HG02798 (cell line): Measurements from ENCODE around the gene SYNDIG1L.
"Not testable (repeated sequence)": the region's sequence is repeated elsewhere in the genome, so short reads cannot be mapped to it uniquely, and the experiment has no call there.

ENCODE experiments used
- ATAC-seq: cut with Tn5 transposase; IDR thresholded peaks from one replicate; pipeline ENCODE4 v1.9.1; 2021; ENCODE audit warnings: mild to moderate bottlenecking; ENCODE audit not compliant: unreplicated experiment, poor library complexity

The SYNDIG1L gene

DNA sequence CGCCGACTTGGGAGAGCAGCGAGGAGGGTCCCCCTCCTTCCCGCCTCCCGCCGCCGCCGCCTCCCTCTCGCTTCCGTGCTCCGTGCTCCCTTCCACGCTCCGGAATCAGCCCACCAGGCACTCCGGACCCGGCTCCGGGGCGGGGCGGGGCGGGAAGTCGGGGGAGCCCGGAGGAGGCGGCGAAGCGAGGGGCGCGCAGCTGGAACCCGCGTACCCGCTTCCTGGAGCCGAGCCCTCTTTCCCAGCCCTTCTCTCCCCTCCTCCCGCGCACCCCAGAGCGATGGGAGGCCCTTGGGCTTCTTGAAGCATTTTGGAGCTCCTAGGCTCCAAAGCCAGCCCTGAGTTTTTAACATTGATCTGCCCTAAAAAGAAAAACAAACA is at the start of gene SYNDIG1L:
TSS of gene SYNDIG1L (minus strand) at position 9 of the 381 bp plus-strand sequence. CDS start 16,466 bp downstream, outside the sequence.
- ATAC-seq = no peak

DNA sequence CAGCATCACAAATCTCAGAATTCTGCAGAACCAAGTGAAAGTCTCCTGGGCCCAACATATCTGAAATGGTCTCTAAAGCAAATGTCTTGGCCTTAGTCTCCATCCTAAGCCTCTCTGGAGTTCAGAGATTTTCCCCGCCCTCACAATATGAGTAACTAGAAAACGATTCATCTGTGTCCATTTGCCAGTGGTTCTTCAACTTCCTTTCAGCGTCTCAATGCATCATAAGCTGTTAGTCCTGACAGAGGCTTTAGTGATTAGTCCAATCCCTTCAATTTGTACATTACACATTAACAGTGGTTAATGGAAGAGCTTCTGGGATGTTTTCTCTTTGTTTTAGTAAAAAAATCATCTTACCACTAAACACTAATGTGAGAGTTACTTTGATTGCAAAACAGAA is 49.7 kb upstream of the SYNDIG1L start:
- ATAC-seq = no peak

DNA sequence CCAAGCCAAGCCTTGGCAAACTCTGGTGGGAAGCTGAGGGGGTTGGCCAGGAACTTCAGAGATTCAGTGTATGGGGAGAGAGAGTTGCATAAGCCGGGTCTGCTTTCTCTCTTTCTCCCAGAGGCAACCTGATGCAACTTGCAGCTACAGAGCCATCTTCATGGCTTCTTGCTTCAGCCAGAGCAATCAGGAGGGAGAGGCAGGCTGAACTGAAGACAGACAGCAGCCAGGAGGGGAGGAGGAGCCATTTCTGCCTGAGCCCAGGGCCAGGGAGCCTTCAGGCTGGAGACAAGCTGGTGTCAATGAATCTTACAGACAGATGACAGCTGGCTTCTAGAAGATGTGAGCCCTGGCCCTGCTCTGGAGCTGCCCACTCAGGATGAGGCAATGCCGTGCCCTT is 48.4 kb upstream of the SYNDIG1L start:
- ATAC-seq = no peak

DNA sequence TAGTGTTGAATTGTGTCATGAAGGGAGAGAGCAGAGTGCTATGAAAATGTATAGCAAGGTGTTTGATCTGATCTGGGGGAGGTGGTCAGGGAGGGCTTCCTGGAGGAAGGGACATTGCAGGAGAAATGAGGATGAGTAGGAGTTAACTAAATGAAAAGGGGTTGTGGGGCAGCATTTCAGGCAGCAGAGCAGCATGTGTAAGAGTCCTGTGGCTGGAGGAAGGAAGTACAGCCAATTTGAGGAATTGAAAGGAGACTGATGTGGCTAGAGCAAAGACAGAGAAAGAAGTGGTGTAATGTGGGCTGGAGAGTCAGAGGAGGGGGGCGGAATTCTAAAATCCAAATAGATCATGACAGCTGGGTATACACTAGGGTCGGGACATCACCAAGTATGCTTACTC is 46.6 kb upstream of the SYNDIG1L start:
- no peak for ATAC-seq

DNA sequence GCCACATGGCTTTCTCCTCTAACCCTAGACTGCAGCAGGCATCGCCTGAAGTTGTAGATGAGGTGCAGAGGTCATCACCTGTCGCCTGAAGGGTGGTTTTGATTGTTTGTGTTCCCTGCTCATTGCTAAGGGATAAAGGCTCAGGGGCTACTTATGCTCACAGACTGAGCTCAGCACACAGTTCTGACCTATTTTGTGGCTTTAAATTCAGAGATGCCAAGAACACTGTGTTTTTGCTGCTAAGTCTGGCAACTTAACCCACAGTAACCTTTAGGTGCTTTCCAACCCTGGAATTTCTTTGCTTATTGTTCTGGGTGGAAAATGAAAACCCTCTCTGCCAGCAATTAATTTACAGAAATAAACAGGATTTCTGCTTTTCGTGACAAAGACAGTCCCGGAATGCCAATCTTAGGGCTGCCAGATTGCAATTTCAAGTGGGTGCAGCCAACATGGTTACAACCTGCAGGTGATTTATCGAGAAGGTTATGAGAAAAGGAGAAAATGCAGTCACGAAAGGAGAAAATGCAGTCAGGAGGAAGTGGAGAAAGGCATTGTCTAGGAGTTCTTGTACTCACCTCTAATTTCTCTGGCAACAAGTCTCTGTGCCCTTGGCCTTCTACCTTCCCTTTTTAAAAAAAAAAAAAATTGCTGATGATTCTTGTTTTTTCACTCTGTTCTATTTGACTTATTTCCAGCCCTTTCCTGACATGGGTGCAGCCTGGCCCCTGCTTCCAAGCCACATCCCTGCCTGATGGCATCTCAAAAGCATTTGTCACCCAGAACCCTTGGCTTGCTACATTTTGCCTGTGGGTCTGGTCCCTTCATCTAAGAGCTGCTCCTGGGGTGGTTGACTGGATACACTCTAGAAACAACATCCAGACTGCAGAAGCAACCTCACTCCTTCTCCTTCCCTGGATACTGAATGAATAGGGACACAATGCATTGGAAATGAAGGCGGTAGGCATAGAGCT is 43.8 kb upstream of the SYNDIG1L start:
- ATAC-seq = no peak

DNA sequence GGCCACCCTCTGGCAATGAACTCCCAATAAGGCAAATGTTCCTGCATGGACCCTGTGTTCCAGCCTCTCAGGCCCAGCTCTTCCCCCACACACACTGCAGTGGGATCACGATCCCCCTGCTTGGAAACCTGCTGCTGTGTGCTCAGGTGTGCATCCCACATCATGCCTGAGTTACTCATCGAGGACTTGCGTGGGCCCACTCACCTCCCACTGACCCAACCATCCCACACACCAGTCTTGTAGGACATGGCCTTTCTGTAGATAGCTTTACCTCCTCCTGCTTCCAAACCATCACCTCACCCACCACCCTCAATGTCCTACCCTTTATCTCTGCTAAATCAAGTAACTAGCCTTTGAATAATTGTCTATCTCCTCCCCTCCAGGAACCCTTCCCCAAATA is 42.5 kb upstream of the SYNDIG1L start:
- no peak for ATAC-seq

DNA sequence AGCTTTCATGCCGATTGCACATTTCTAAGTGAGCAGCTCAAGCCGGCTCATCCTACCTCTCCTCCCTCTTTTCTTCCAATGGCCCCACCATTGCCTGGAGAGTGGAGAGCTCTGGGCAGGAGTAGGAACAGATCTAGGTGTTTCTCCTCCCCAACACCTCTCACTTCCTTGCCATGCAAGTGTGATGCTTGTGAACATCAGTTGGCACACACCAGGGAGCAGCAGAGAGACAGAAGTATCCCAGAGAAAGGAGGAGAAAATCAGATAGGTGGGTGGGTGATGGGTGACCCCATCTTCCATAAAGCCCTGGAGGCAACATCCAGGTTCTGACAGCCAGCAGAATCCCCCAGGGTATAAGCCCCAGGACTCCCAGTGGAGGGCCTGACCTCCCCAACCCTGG is 39.3 kb upstream of the SYNDIG1L start:
- no peak for ATAC-seq

DNA sequence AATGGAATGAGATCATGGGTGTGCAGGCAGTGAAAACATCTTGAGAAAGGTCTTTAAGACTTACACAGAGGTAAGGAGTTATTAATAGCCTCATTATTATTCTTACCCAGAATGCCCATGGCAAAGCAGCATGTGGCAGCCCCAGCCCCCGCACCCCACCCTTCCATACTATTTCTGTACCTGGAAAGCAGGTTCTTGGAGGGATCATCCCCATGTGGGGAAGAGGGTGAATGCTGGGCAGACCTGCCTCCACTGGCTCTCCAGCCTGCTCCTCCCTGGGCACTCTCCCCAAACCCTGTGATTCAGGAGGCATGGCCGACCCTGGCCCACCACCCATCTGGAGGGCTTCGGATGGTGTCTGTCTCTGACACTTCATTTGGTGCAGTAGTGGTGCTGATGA is 38.8 kb upstream of the SYNDIG1L start:
- no peak for ATAC-seq

DNA sequence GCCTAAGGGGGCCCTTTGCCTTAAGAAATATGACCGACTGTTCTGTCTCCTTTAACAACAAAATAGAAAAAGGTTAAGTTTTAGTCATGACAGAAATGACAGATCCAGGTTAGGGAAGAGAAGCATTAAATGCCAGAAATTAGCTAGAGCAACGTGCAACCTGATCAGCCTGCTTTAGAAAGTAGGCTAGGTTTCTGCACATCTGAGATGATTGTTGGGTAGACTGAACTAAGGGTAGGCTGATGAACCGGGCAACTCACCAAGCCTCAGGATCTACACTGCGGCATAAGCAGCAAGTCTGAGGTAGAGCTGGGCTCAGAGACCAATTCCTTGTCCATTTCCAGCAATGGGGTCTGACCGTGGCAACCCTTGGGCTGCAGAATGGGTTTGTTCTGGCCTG is 37.7 kb upstream of the SYNDIG1L start:
- no peak for ATAC-seq

DNA sequence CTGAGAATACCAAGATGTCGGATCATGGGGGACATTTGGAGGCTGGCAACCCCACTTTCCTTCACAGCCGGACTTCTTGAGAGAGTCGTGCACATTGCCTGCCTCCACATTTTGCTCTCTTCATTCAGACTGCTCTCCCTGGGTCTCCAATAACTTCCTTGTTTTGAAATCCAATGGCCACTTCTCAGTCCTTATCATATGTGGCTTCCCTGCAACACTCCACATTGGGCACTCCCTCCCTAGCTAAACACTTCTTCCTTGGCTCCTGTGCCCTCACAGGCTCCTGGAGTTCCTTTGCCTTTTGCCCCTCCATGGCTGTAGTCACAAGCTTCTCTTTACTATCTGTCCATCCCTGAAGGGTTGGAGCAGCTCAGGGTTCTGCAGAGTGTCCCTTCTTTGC is 37.0 kb upstream of the SYNDIG1L start:
- no peak for ATAC-seq

DNA sequence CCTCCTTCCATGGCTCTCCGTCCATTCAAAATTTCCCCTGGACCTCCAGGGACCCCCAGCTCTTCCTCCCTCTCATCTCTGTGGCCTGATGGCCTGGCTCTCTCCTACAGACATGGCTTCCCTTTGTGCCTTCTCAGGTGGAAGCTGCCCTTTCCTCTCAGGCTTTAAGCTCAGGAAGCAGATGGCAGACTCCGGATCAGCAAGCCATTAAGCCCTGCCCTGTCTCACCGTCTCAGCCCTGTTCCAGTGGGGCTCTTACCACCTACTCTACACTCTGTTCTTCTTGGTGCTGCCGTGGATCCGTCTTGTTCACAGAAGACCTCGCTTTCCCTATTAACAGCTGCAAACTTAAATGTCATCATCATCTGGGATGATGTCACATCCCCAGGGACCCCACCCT is 34.0 kb upstream of the SYNDIG1L start:
- no peak for ATAC-seq

DNA sequence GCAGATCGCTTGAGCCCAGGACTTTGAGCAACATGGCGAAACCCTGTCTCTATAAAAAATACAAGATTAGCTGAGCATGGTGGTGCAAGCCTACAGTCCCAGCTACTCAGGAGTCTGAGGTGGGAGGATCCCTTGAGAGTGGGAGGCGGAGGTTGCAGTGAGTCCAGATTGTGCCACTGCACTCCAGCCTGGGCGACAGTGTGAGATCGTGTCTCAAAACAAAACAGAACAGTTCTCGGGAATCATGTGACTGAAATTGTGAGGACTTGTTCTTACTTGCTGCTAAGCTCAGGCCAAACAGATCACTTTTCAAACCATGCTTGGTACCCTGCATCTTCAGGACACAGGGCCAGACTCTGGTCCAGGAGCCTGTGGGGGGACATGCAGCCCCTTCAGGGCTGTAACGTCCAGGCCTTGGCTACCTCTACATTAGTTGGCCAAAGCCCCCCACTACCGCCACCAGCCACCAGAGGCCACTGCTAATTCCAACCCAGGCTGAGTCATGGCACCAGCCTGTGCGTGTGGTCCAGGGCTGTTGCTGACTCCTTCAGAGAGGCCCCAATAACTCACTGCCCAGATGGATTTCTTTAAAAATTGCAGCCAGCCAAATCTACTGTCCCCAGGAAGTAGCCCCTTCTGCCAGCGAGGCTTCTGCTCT is 33.4 kb upstream of the SYNDIG1L start:
- ATAC-seq = peak; percentile 73

DNA sequence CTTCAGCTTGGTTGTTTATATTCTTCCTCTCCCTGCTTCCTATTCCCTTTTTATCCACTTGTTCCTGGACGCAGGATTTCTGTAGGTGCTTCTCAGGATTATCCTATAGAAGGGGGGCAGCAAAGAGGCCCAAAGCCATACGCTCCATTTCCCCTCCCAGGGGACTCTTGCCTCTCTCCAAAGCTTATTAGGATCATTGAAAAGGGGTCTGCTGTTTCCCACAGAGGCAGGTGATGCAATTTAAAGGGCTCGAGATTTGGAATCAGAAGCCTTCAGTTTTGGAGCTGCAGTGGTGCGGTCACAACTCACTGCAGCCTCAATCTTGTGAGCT is 31.5 kb upstream of the SYNDIG1L start:
- ATAC-seq = no peak

DNA sequence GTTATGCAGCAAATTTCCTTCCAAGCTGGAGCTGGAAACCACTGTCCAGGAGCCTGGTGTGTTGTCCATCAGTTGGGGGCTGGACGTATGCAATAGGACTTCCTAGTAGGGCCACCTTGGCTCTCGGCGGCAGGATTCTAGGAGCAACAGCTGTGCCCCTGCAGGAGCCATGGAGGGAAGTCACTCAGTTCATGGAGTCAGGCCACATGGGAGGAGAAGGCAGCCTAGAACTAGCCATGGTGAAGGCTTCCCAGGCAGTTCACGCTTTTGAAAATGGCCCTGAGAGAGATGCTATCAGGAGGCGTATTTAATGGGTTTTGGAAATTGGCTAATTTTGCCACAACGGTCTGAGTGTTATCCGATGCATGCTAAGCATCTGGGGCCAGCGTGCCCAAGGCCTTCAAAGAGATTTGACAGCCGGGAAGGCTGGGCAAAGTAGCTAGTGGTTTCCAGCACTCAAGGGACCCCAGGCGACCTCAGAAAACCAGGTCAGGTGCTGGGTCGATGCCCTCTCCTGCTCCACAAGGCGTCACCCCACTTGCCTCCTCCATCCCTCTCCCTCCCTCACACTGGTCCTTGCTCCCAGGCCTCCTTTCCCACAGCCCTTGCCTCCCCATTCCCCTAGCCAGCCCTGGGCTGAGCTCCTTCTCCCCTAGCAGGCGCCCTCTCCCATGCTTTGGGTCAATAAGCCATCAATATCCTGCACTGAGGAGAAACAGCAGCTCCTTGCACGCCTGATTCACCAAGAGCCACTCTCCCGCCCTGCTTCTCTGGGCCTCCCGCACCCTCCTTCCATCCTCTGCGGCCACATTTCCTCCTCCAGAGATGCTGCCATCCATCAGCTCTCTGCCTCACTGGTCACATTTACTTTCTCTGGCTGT is 30.9 kb upstream of the SYNDIG1L start:
- ATAC-seq = no peak

DNA sequence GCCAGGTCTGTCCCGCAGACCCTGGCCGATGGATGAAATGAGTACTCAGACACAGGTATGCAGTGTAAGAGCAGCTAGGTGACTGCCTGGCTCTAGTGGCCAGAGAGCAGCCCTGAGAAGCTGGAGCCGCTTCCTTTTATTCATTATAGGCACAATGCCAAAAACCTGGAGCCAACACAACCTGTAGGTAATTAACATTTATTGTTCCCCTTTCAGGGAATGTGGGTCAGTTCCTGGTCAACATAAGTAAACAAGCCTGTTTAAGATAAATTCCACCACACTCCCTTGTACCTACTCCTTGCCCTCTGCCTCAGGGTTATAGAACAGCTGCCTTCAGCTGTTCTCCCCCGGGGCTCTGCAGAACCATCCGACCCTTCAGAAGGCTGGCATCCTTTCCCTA is 28.4 kb upstream of the SYNDIG1L start:
- not testable (repeated sequence) for ATAC-seq

DNA sequence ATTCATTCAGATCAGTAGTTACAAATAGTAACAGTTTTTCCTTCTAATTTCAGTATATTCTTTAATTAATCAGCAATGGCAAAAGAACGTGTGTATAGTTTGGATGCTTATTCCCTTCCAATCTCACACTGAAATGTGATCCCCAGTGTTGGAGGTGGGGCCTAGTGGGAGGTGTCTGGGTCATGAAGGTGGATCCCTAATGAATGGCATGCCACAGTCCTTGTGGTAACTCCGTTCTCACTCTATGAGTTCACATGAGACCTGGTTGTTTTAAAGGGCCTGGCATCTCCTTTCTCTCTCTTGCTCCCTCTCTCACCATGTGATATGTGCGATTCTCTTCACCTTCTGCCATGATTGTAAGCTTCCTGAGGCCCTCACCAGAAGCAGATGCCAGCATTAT is 18.9 kb upstream of the SYNDIG1L start:
- ATAC-seq = no peak

DNA sequence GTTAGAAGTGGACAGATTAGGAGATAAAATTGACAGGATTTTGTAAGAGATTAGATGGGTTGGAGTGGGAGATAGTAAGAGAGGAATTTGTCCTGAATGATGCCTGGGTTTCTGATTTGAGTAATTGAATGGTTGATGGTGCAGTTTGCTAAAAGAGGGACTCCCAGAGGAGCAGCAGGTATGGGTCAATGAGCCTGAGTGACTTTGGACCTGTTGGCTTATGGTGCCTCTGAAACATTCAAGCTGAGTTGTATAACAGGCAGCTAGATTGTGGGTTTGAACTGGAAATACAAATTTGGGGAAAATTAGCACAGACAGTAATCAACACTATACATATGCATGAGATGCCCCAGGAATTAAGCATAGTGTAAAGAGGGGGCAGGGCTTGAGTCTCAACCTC is 16.7 kb upstream of the SYNDIG1L start:
- no peak for ATAC-seq

DNA sequence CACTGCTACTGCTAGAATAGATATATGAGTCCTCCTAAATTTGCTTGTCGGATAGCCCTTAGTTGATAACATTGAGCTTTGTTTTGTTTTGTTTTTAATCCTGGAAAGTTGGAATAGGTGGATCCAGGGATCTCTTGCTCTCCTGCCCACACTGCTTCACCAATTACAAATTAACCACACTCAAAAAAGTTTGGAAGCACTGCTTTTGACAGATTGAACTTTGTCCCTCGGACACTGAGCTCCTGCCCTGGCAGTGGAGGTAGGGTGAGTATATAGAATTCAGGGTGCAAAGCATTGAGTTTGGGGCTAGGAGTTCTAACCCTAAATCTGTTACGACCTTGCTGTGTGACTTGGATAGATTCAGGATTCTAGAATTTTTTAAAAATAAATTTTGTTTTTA is 15.1 kb upstream of the SYNDIG1L start:
- no peak for ATAC-seq

DNA sequence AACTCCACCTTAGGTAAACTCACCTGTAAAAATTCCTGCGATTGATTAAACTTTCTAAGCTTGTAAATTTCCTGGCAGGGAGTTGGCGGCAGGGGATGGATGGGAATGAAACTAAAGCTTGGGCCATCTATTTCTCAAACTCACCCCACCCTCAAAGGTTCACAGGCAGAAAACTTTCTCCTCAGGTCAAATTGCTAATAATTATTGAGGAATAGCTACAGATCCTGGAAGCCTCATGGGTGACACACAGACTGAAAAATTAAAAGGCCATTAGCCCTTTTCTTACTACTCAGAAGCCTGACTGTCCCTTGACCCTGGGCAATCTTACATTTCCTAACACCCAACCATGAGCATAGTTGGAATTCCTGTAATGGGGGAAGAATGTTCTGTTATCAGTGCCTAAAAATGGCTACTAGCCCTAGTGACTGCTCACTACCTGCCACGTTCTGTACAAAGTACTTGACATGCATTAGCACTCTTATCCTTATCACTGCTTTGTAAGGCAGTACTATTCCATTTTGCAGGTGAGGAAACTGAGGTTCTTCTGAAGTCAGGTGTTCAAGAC is 12.4 kb upstream of the SYNDIG1L start:
- no peak for ATAC-seq

DNA sequence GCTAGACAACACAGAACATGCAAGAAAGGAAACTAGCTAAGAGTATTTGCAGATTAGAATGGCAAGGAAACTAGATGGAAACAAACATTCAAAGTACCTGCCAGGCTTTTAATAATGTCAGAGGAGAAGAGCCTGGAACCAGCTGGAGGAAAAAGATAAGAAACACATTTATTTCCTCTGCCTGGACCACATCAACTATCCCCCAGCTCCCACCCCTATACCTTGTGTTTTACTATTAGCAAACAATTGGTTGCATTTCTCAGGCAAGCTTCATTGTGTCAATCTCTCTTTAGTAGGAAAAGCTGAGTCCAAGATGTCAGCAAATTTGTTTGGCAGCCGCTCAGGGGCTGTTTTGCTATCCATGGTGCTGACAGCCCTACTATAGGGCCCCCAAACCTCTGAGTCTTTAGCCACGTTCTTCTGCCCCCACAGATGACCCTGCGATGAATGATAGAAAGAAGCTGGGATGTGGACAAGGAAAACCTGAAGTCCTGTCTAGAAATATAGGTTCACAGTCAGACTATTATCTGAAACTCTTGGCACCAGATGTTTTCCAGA is 11.6 kb upstream of the SYNDIG1L start:
- no peak for ATAC-seq
